OCI-LY3 (cell line): ENCODE results near the gene CCDC127.

ENCODE experiments used
- H2AFZ ChIP-seq: fragments of 200-600, 300-600 bp; shearing (Covaris generic); 2 replicates; pipeline ENCODE4 v1.6.0; 2014; ENCODE audit warnings: antibody characterized with exemption, low read depth, low read length
- H3K27ac ChIP-seq: fragments of 200-600, 300-600 bp; sonication (generic); 2 replicates; pipeline ENCODE4 v1.5.1; 2014; ENCODE audit warnings: mild to moderate bottlenecking, low read length, moderate library complexity, mixed read lengths
- H3K27me3 ChIP-seq: fragments of 200-600, 300-600 bp; sonication (generic); 2 replicates; pipeline ENCODE4 v1.6.1; 2014; ENCODE audit warnings: low read depth, low read length, mixed read lengths
- H3K36me3 ChIP-seq: fragments of 200-600, 300-600 bp; sonication (generic); replicated peaks from 2 replicates; pipeline ENCODE3; 2014; ENCODE audit warnings: low read depth, low read length, mixed read lengths
- H3K4me1 ChIP-seq: fragments of 300-600, 200-600 bp; sonication (generic); 2 replicates; pipeline ENCODE4 v1.6.1; 2014; ENCODE audit warnings: low read length, mixed read lengths
- H3K4me2 ChIP-seq: fragments of 200-600, 300-600 bp; sonication (generic); 2 replicates; pipeline ENCODE4 v1.6.1; 2014; ENCODE audit warnings: low read length, mixed read lengths
- H3K4me3 ChIP-seq: fragments of 300-600, 200-600 bp; sonication (generic); 2 replicates; pipeline ENCODE4 v1.5.1; 2014; ENCODE audit warnings: antibody characterized with exemption, mild to moderate bottlenecking, low read length, moderate library complexity
- H3K79me2 ChIP-seq: fragments of 300-600, 200-600 bp; shearing (Covaris generic); 2 replicates; pipeline ENCODE4 v1.6.1; 2014; ENCODE audit warnings: mild to moderate bottlenecking, low read length, mixed read lengths
- H3K9ac ChIP-seq: fragments of 300-600, 200-600 bp; shearing (Covaris generic); 2 replicates; pipeline ENCODE4 v1.6.0; 2014; ENCODE audit warnings: mild to moderate bottlenecking, low read length, moderate library complexity
- H3K9me3 ChIP-seq: fragments of 200-600, 300-600 bp; shearing (Covaris generic); 2 replicates; pipeline ENCODE4 v1.6.1; 2014; ENCODE audit warnings: low read length, mixed read lengths; ENCODE audit not compliant: insufficient read depth
- H4K20me1 ChIP-seq: fragments of 200-600, 300-600 bp; sonication (generic); 2 replicates; pipeline ENCODE4 v1.6.1; 2016; ENCODE audit warnings: low read length, mixed read lengths; ENCODE audit not compliant: insufficient read depth
- CTCF ChIP-seq: fragments of 200-600, 300-600 bp; sonication (generic); IDR thresholded peaks from 2 replicates; pipeline ENCODE4 v1.5.1; 2014; ENCODE audit warnings: antibody characterized with exemption, low read length, low read depth
- EZH2phosphoT487 ChIP-seq: fragments of 200-600 bp; shearing (Covaris generic); IDR thresholded peaks from 2 replicates; pipeline ENCODE4 v1.6.1; 2018; ENCODE audit warnings: antibody characterized with exemption, mixed run types, low read depth

Gene CCDC127

GRCh38 chr5:189976-190365 lies 28.0 kb downstream of the CCDC127 start:
- Histone ChIP-seq H3K27me3 (no peaks in the 10 kb centered on the region), H3K9me3 (no peaks in the 10 kb centered on the region), H3K79me2 (no peaks in the 10 kb centered on the region), H4K20me1 (no peaks in the 10 kb centered on the region), H3K4me3 (no peak overlapping the region), H2AFZ (no peak overlapping the region), H3K27ac (no peak overlapping the region), H3K9ac (no peak overlapping the region), H3K4me1 (no peaks in the 10 kb centered on the region), H3K4me2 (no peak overlapping the region), H3K36me3 (no peaks in the 10 kb centered on the region)
- TF ChIP-seq CTCF: no peak
- no peak for TF ChIP-seq EZH2phosphoT487

- no peaks in the 10 kb centered on the region for H3K27me3 ChIP-seq
- H3K79me2 ChIP-seq: no peaks in the 10 kb centered on the region
- no peaks in the 10 kb centered on the region for H4K20me1 ChIP-seq
- H3K4me1 ChIP-seq: no peaks in the 10 kb centered on the region
- no peaks in the 10 kb centered on the region for H3K9me3 ChIP-seq
- H3K36me3 ChIP-seq: no peaks in the 10 kb centered on the region
- H3K4me2 ChIP-seq: no peak overlapping the region
- no peak overlapping the region for H2AFZ ChIP-seq
- H3K4me3 ChIP-seq: no peak overlapping the region
- TF ChIP-seq CTCF (no peak), EZH2phosphoT487 (no peak)
- no peak overlapping the region for H3K27ac ChIP-seq
- no peak overlapping the region for H3K9ac ChIP-seq
These were observed 28.5 kb downstream of the CCDC127 start for GRCh38 chr5:189486-189885.

- H4K20me1 ChIP-seq: no peaks in the 10 kb centered on the region
- H3K4me3 ChIP-seq: peak overlapping the region; percentile 65
- peak overlapping the region; percentile 96 for H2AFZ ChIP-seq
- no peak overlapping the region for H3K9ac ChIP-seq
- H3K27me3 ChIP-seq: no peaks in the 10 kb centered on the region
- no peaks in the 10 kb centered on the region for H3K36me3 ChIP-seq
- no peaks in the 10 kb centered on the region for H3K79me2 ChIP-seq
- no peaks in the 10 kb centered on the region for H3K9me3 ChIP-seq
- no peak overlapping the region for H3K27ac ChIP-seq
- no peak for TF ChIP-seq EZH2phosphoT487
- TF ChIP-seq CTCF: peak; percentile 63
- H3K4me2 ChIP-seq: peak overlapping the region; percentile 61
- no peaks in the 10 kb centered on the region for H3K4me1 ChIP-seq
These were observed 29.2 kb downstream of the CCDC127 start for GRCh38 chr5:188488-189481.

GRCh38 chr5:187617-188451 lies 30.1 kb downstream of the CCDC127 start:
- Histone ChIP-seq H3K36me3 (no peaks in the 10 kb centered on the region), H3K4me2 (peak overlapping the region; percentile 61), H3K27ac (no peak overlapping the region), H3K27me3 (no peaks in the 10 kb centered on the region), H3K4me3 (peak overlapping the region; percentile 65; the same call in 1 of the 2 replicates), H2AFZ (peak overlapping the region; percentile 96), H3K79me2 (no peaks in the 10 kb centered on the region), H3K9ac (no peak overlapping the region), H4K20me1 (no peaks in the 10 kb centered on the region), H3K4me1 (no peaks in the 10 kb centered on the region), H3K9me3 (no peaks in the 10 kb centered on the region)
- TF ChIP-seq CTCF (no peak), EZH2phosphoT487 (no peak)
